ENCODE results near the gene KLF3.

Gene KLF3

DNA sequence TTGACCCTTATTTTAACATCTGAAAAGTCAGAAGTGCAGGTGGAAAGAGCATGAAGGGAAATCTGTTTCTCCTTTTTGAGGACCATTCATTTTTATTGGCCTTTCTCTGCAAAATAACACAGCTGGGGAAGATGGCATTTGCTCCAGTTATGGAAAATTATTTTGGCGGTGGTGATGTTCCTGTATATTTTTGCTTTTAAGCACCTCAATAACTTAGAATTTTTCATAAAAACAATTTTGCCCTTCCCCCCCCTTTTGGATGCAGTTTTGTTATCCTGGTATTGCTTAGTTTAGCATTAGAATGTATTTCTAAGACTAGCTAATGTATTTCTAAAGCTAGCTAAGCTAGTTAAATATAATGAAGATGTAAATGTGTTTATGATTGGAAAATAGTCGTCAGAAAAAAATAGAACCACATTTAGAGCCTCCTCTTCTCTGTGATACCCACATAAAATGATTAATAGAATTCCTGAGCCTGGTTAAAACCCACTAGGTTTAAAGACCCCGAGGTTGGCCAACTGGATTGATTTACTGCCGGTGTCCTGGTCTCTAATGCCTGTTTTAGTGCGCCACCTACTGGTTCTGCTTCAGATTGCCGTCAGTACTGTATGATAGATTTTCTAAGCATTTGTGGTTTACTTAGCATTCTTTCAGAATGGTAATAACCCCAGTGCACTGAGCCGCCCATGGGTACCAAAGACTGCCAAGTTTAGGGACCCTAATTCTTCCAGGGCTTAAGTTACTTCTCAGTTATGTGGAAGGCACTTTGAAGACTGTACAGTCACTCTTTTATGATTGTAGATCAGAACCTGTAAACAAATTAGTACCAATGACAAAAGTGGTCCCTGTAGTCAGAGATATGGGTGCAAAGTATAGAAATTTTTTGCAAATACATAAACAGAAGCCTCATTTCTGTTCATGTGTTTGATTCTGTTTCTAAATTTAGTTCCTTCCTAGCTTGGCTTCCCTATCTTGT lies 11.4 kb downstream of the KLF3 start:
- H3K36me3 ChIP-seq (ENCODE audit: control insufficient read depth, insufficient read depth, low read length): 0 out of 2 replicates have a peak, but pooled peaks cover under 1% of the 10 kb centered on the region
- no peak overlapping the region for H3K27ac ChIP-seq (ENCODE audit: low read depth, low read length)
- no peak overlapping the region for H3K9ac ChIP-seq (ENCODE audit: low read depth, low read length)
- no peaks in the 10 kb centered on the region for H3K27me3 ChIP-seq (ENCODE audit: control insufficient read depth, insufficient read depth, low read length)
- no peaks in the 10 kb centered on the region for H3K9me3 ChIP-seq (ENCODE audit: control insufficient read depth, insufficient read depth, low read length)
- H3K4me3 ChIP-seq (ENCODE audit: low read depth, low read length): no peak overlapping the region
- H3K4me1 ChIP-seq (ENCODE audit: control insufficient read depth, insufficient read depth, low read length): peaks cover 55% of the 10 kb centered on the region

DNA sequence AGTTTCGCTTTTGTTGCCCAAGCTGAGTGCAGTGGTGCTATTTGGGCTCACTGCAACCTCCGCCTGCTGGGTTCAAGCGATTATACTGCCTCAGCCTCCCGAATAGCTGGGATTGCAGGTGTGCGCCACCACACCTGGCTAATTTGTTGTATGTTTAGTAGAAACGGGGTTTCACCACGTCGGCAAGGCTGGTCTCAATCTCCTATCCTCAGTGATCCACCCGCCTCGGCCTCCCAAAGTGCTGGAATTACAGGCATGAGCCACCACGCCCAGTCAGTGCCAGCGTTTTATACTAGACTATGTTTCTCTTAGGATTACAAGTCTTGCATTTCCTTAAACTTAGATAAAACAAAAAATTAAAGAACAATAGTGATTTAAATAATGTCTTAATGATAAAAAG lies 13.0 kb downstream of the KLF3 start:
- H3K9ac ChIP-seq (ENCODE audit: low read depth, low read length): no peak overlapping the region
- no peak overlapping the region for H3K4me3 ChIP-seq (ENCODE audit: low read depth, low read length)
- H3K9me3 ChIP-seq (ENCODE audit: control insufficient read depth, insufficient read depth, low read length): no peaks in the 10 kb centered on the region
- peaks cover 39% of the 10 kb centered on the region for H3K4me1 ChIP-seq (ENCODE audit: control insufficient read depth, insufficient read depth, low read length)
- H3K27me3 ChIP-seq (ENCODE audit: control insufficient read depth, insufficient read depth, low read length): no peaks in the 10 kb centered on the region
- H3K36me3 ChIP-seq (ENCODE audit: control insufficient read depth, insufficient read depth, low read length): peaks cover 13% of the 10 kb centered on the region
- no peak overlapping the region for H3K27ac ChIP-seq (ENCODE audit: low read depth, low read length)

DNA sequence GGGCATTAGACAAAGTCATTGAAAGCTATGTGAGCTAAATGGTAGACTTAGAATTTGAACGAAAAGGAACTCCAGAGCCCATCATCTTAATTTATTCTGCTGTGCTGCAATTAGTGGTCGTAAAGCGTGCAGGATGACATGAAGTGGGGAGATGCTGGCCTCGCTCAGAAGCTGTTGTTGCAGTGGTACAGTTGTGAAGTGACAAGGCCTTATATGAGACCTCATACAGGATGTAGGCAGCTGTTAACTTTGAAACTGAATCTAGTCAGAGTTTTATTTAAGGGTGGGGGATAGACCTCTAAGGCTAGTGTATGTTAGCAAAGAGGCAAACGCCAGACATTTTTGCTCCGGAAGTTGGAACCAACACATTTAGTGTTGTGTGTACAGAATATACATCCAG lies 13.4 kb downstream of the KLF3 start:
- Histone ChIP-seq H3K9me3 (ENCODE audit: control insufficient read depth, insufficient read depth, low read length) (no peaks in the 10 kb centered on the region), H3K36me3 (ENCODE audit: control insufficient read depth, insufficient read depth, low read length) (peaks cover 16% of the 10 kb centered on the region), H3K4me3 (ENCODE audit: low read depth, low read length) (no peak overlapping the region), H3K27me3 (ENCODE audit: control insufficient read depth, insufficient read depth, low read length) (no peaks in the 10 kb centered on the region), H3K4me1 (ENCODE audit: control insufficient read depth, insufficient read depth, low read length) (peaks cover 34% of the 10 kb centered on the region), H3K27ac (ENCODE audit: low read depth, low read length) (no peak overlapping the region), H3K9ac (ENCODE audit: low read depth, low read length) (no peak overlapping the region)

DNA sequence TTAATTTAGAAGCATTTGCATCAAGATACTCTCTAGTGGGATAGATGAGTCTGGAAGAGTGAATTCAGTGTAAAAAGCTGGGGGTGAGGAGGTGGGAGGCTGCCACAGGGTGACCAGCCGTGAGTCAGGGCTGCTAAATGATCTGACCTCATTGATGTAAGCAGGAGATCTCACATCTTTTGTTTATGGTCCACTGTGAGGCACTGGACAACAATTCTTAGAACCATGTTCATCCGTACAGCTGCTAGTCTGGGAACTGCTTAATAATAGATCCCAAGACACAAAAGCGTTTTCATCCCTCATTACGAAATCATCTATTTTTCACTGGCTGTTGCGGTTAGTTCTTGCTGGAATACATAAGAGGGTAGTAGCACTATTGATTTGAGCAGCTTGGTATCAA lies 14.1 kb downstream of the KLF3 start:
- H3K9me3 ChIP-seq (ENCODE audit: control insufficient read depth, insufficient read depth, low read length): no peaks in the 10 kb centered on the region
- no peak overlapping the region for H3K27ac ChIP-seq (ENCODE audit: low read depth, low read length)
- no peaks in the 10 kb centered on the region for H3K27me3 ChIP-seq (ENCODE audit: control insufficient read depth, insufficient read depth, low read length)
- H3K4me1 ChIP-seq (ENCODE audit: control insufficient read depth, insufficient read depth, low read length): peaks cover 28% of the 10 kb centered on the region
- H3K9ac ChIP-seq (ENCODE audit: low read depth, low read length): no peak overlapping the region
- H3K4me3 ChIP-seq (ENCODE audit: low read depth, low read length): no peak overlapping the region
- peaks cover 16% of the 10 kb centered on the region for H3K36me3 ChIP-seq (ENCODE audit: control insufficient read depth, insufficient read depth, low read length)

GRCh38 chr4:38679921-38680320 lies 15.9 kb downstream of the KLF3 start:
- H3K36me3 ChIP-seq (ENCODE audit: control insufficient read depth, insufficient read depth, low read length): peaks cover 16% of the 10 kb centered on the region
- no peak overlapping the region for H3K27ac ChIP-seq (ENCODE audit: low read depth, low read length)
- H3K4me1 ChIP-seq (ENCODE audit: control insufficient read depth, insufficient read depth, low read length): peaks cover 10% of the 10 kb centered on the region
- no peaks in the 10 kb centered on the region for H3K27me3 ChIP-seq (ENCODE audit: control insufficient read depth, insufficient read depth, low read length)
- H3K4me3 ChIP-seq (ENCODE audit: low read depth, low read length): no peak overlapping the region
- H3K9ac ChIP-seq (ENCODE audit: low read depth, low read length): no peak overlapping the region
- no peaks in the 10 kb centered on the region for H3K9me3 ChIP-seq (ENCODE audit: control insufficient read depth, insufficient read depth, low read length)

DNA sequence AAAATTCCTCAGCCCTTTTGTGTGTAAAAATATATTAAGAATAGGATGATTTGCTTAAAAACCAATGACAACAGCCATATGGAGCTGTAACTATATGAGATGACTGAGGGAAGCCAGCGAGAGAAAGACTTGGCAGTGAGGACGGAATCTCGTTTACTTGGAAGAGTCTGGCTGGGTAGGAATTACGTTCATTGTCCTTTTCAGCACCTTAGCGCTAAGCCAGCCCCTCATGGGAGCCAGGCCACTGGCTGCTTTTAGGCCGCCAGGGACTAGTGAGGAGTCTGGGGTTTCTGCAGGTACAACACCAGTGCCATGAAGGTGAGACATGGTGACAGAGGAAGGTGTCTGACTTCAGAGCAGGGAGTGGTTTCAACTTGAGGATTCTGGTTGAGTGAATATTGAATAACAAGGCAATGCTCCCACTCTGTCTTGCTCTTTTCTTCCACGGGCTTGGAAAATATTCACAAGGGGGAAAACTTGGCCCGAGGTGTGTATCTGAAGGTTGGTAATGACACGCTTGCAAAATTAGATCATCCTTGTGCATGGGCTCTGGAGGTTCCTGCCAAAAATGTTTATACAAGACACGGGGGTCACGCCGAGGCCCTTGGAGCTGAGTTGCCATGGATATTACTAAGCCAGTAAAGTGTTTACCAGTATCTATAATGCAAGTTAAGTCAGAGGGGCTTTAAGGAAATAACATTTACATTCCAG lies 17.4 kb downstream of the KLF3 start:
- Histone ChIP-seq H3K4me1 (ENCODE audit: control insufficient read depth, insufficient read depth, low read length) (no peaks in the 10 kb centered on the region), H3K27ac (ENCODE audit: low read depth, low read length) (no peak overlapping the region), H3K9ac (ENCODE audit: low read depth, low read length) (no peak overlapping the region), H3K4me3 (ENCODE audit: low read depth, low read length) (no peak overlapping the region), H3K27me3 (ENCODE audit: control insufficient read depth, insufficient read depth, low read length) (no peaks in the 10 kb centered on the region), H3K36me3 (ENCODE audit: control insufficient read depth, insufficient read depth, low read length) (peaks cover 16% of the 10 kb centered on the region), H3K9me3 (ENCODE audit: control insufficient read depth, insufficient read depth, low read length) (no peaks in the 10 kb centered on the region)

DNA sequence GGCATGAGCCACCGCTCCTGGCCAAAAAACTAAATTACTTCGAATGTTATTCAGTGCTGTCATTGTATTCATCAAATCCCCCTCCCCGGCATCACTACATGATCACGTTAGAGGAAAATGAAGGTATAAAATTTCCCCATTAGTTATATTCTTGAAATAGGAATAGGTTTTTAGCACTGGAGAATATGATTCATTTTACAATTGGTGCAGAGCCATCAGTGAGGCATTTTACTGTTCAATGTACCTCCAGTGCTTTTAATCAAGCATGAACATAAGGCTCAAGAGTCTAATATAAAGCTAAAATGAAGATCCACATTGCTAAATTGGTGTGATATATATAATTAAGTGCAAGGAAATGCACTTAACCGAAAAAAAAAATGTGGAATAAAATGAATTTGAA lies 18.3 kb downstream of the KLF3 start:
- Histone ChIP-seq H3K9ac (ENCODE audit: low read depth, low read length) (no peak overlapping the region), H3K9me3 (ENCODE audit: control insufficient read depth, insufficient read depth, low read length) (no peaks in the 10 kb centered on the region), H3K36me3 (ENCODE audit: control insufficient read depth, insufficient read depth, low read length) (peaks cover 16% of the 10 kb centered on the region), H3K4me3 (ENCODE audit: low read depth, low read length) (no peak overlapping the region), H3K27ac (ENCODE audit: low read depth, low read length) (no peak overlapping the region), H3K4me1 (ENCODE audit: control insufficient read depth, insufficient read depth, low read length) (no peaks in the 10 kb centered on the region), H3K27me3 (ENCODE audit: control insufficient read depth, insufficient read depth, low read length) (no peaks in the 10 kb centered on the region)

- Histone ChIP-seq H3K27me3 (ENCODE audit: control insufficient read depth, insufficient read depth, low read length) (no peaks in the 10 kb centered on the region), H3K36me3 (ENCODE audit: control insufficient read depth, insufficient read depth, low read length) (peaks cover 19% of the 10 kb centered on the region), H3K4me1 (ENCODE audit: control insufficient read depth, insufficient read depth, low read length) (no peaks in the 10 kb centered on the region), H3K9ac (ENCODE audit: low read depth, low read length) (no peak overlapping the region), H3K4me3 (ENCODE audit: low read depth, low read length) (no peak overlapping the region), H3K9me3 (ENCODE audit: control insufficient read depth, insufficient read depth, low read length) (no peaks in the 10 kb centered on the region), H3K27ac (ENCODE audit: low read depth, low read length) (no peak overlapping the region)
These were observed 19.3 kb downstream of the KLF3 start for GRCh38 chr4:38683276-38683675.

DNA sequence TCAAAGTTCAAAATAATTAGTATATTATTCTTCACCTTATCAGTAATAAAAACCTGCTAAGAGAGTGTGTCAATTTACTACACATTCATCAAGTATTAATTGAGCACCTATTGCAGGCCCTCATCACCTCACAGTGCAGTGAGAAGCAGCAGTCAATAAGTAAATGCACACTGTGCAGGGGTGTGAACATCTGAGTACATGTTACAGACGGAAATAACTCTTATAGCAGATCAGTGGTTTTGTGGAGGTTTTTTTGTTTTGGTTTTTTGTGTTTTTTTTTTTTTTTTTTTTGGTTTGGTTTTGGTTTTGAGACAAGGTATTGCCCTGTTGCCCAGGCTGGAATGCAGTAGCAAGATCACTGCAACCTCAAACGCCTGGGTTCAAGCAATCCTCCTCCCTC lies 20.3 kb downstream of the KLF3 start:
- Histone ChIP-seq H3K36me3 (ENCODE audit: control insufficient read depth, insufficient read depth, low read length) (peaks cover 29% of the 10 kb centered on the region), H3K27me3 (ENCODE audit: control insufficient read depth, insufficient read depth, low read length) (no peaks in the 10 kb centered on the region)

GRCh38 chr4:38684951-38685844 lies 21.2 kb downstream of the KLF3 start:
- Histone ChIP-seq H3K4me1 (ENCODE audit: control insufficient read depth, insufficient read depth, low read length) (no peaks in the 10 kb centered on the region), H3K27ac (ENCODE audit: low read depth, low read length) (no peak overlapping the region), H3K27me3 (ENCODE audit: control insufficient read depth, insufficient read depth, low read length) (no peaks in the 10 kb centered on the region), H3K9me3 (ENCODE audit: control insufficient read depth, insufficient read depth, low read length) (no peaks in the 10 kb centered on the region), H3K36me3 (ENCODE audit: control insufficient read depth, insufficient read depth, low read length) (peaks cover 38% of the 10 kb centered on the region), H3K4me3 (ENCODE audit: low read depth, low read length) (no peak overlapping the region), H3K9ac (ENCODE audit: low read depth, low read length) (no peak overlapping the region)

More for the DNA sequence above, 20.3 kb downstream of the KLF3 start:
- H3K9me3 ChIP-seq (ENCODE audit: control insufficient read depth, insufficient read depth, low read length): no peaks in the 10 kb centered on the region
- no peak overlapping the region for H3K4me3 ChIP-seq (ENCODE audit: low read depth, low read length)
- no peak overlapping the region for H3K27ac ChIP-seq (ENCODE audit: low read depth, low read length)
- no peak overlapping the region for H3K9ac ChIP-seq (ENCODE audit: low read depth, low read length)
- no peaks in the 10 kb centered on the region for H3K4me1 ChIP-seq (ENCODE audit: control insufficient read depth, insufficient read depth, low read length)

Measured in HUES48 (cell line).